Measurements from ENCODE around the gene PYGL.

The PYGL gene

GRCh38 chr14:50860478-50861086 is 83.7 kb downstream of the PYGL start:
- H3K27ac ChIP-seq (ENCODE audit: extremely low read depth, low read depth, low read length) = peak overlapping the region; percentile 69; the same call in 1 of the 2 replicates
- H3K4me3 ChIP-seq (ENCODE audit: low read depth, low read length) = peak overlapping the region; percentile 38
- TF ChIP-seq GFI1B (tag by site-specific recombination; IDR thresholded peaks at IDR 0.05) = no peak
- TF ChIP-seq ZNF660 (tag by site-specific recombination; IDR thresholded peaks at IDR 0.05) = peak; percentile 28; the same call in 1 of the 2 replicates
- TF ChIP-seq ZNF654 (tag by site-specific recombination; IDR thresholded peaks at IDR 0.05; ENCODE audit: low read depth) = peak; percentile 50
- H3K9me3 ChIP-seq (ENCODE audit: control insufficient read depth, insufficient read depth, low read depth, low read length) = no peaks in the 10 kb centered on the region
- no peaks in the 10 kb centered on the region for H3K36me3 ChIP-seq (ENCODE audit: control insufficient read depth in 2 of 2, insufficient read depth in 1 of 2, low read length in 2 of 2)
- CTCF ChIA-PET = interaction anchor here (0.5 to 3.2 kb wide), 21 partner anchors 8 to 995 kb away, joined by 3 to 62 read pairs (median 3); partner anchors contain the start of gene NIN
- POLR2A ChIA-PET = interaction anchor here (0.6 to 1.0 kb wide), 4 partner anchors 30 to 104 kb away, joined by 3 to 7 read pairs (median 3); no protein-coding TSS in a partner anchor
- peaks cover 7% of the 10 kb centered on the region; the same call in 1 of the 2 replicates for H3K4me1 ChIP-seq (ENCODE audit: control insufficient read depth, insufficient read depth, low read length)

DNA sequence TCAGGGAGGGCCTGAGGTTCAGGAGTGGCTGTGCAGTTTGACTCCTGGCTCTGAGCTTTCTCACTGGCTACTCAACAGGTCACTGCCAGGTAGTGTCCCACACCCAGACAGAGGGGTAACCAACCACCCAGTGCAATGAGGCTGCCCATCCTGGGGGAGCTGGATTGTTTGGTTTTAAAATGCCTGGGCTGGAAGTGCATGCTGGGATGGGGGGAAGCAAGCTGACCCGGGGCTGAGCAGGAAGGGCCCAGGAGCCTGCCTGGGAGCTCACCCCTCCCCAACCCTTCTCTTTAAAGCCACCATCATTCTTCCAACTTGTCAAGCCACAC is 85.0 kb downstream of the PYGL start:
- H3K27ac ChIP-seq (ENCODE audit: extremely low read depth, low read depth, low read length) = peak overlapping the region; percentile 69; the same call in 1 of the 2 replicates
- ChIA-PET POLR2A (interaction anchor here (0.7 to 1.0 kb wide), 3 partner anchors 30 to 193 kb away, joined by 3 to 4 read pairs (median 4); no protein-coding TSS in a partner anchor), CTCF (interaction anchor here (0.6 to 3.2 kb wide), 5 partner anchors 10 to 1540 kb away, joined by 3 to 62 read pairs (median 4); no protein-coding TSS in a partner anchor)
- H3K4me3 ChIP-seq (ENCODE audit: low read depth, low read length) = no peak overlapping the region
- H3K9me3 ChIP-seq (ENCODE audit: control insufficient read depth, insufficient read depth, low read depth, low read length) = no peaks in the 10 kb centered on the region
- H3K36me3 ChIP-seq (ENCODE audit: control insufficient read depth in 2 of 2, insufficient read depth in 1 of 2, low read length in 2 of 2) = no peaks in the 10 kb centered on the region
- peaks cover 7% of the 10 kb centered on the region; the same call in 1 of the 2 replicates for H3K4me1 ChIP-seq (ENCODE audit: control insufficient read depth, insufficient read depth, low read length)
- TF ChIP-seq ZNF843 (tag by site-specific recombination; IDR thresholded peaks at IDR 0.05) (no peak), ZNF596 (tag by site-specific recombination; IDR thresholded peaks at IDR 0.05) (no peak), IKZF3 (tag by site-specific recombination; IDR thresholded peaks at IDR 0.05) (no peak), ZNF548 (tag by site-specific recombination; IDR thresholded peaks at IDR 0.05) (no peak), AEBP2 (tag by site-specific recombination; IDR thresholded peaks at IDR 0.05; ENCODE audit: borderline replicate concordance) (no peak), ZNF768 (tag by site-specific recombination; IDR thresholded peaks at IDR 0.05) (no peak), ZNF514 (tag by site-specific recombination; IDR thresholded peaks at IDR 0.05) (no peak), ZNF488 (tag by site-specific recombination; IDR thresholded peaks at IDR 0.05) (no peak), ZNF626 (tag by site-specific recombination; IDR thresholded peaks at IDR 0.05) (no peak), SCRT2 (tag by site-specific recombination; IDR thresholded peaks at IDR 0.05) (peak; percentile 68), ZNF404 (tag by site-specific recombination; IDR thresholded peaks at IDR 0.05) (no peak), ZSCAN30 (tag by site-specific recombination; IDR thresholded peaks at IDR 0.05) (no peak), ZNF707 (tag by site-specific recombination; IDR thresholded peaks at IDR 0.05) (no peak), GFI1B (tag by site-specific recombination; IDR thresholded peaks at IDR 0.05) (no peak)
- TF ChIP-seq, protein P1, sequence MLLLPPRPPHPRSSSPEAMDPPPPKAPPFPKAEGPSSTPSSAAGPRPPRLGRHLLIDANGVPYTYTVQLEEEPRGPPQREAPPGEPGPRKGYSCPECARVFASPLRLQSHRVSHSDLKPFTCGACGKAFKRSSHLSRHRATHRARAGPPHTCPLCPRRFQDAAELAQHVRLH (tag by site-specific recombination; IDR thresholded peaks at IDR 0.05) = no peak
- TF ChIP-seq, protein P2, sequence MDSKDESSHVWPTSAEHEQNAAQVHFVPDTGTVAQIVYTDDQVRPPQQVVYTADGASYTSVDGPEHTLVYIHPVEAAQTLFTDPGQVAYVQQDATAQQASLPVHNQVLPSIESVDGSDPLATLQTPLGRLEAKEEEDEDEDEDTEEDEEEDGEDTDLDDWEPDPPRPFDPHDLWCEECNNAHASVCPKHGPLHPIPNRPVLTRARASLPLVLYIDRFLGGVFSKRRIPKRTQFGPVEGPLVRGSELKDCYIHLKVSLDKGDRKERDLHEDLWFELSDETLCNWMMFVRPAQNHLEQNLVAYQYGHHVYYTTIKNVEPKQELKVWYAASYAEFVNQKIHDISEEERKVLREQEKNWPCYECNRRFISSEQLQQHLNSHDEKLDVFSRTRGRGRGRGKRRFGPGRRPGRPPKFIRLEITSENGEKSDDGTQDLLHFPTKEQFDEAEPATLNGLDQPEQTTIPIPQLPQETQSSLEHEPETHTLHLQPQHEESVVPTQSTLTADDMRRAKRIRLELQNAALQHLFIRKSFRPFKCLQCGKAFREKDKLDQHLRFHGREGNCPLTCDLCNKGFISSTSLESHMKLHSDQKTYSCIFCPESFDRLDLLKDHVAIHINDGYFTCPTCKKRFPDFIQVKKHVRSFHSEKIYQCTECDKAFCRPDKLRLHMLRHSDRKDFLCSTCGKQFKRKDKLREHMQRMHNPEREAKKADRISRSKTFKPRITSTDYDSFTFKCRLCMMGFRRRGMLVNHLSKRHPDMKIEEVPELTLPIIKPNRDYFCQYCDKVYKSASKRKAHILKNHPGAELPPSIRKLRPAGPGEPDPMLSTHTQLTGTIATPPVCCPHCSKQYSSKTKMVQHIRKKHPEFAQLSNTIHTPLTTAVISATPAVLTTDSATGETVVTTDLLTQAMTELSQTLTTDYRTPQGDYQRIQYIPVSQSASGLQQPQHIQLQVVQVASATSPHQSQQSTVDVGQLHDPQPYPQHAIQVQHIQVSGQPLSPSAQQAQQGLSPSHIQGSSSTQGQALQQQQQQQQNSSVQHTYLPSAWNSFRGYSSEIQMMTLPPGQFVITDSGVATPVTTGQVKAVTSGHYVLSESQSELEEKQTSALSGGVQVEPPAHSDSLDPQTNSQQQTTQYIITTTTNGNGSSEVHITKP (tag by site-specific recombination; IDR thresholded peaks at IDR 0.05) = peak; percentile 71
- TF ChIP-seq, protein P3, sequence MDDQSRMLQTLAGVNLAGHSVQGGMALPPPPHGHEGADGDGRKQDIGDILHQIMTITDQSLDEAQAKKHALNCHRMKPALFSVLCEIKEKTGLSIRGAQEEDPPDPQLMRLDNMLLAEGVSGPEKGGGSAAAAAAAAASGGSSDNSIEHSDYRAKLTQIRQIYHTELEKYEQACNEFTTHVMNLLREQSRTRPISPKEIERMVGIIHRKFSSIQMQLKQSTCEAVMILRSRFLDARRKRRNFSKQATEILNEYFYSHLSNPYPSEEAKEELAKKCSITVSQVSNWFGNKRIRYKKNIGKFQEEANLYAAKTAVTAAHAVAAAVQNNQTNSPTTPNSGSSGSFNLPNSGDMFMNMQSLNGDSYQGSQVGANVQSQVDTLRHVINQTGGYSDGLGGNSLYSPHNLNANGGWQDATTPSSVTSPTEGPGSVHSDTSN (CRISPR knock-in tag; IDR thresholded peaks at IDR 0.05) = no peak
- TF ChIP-seq, protein P4, sequence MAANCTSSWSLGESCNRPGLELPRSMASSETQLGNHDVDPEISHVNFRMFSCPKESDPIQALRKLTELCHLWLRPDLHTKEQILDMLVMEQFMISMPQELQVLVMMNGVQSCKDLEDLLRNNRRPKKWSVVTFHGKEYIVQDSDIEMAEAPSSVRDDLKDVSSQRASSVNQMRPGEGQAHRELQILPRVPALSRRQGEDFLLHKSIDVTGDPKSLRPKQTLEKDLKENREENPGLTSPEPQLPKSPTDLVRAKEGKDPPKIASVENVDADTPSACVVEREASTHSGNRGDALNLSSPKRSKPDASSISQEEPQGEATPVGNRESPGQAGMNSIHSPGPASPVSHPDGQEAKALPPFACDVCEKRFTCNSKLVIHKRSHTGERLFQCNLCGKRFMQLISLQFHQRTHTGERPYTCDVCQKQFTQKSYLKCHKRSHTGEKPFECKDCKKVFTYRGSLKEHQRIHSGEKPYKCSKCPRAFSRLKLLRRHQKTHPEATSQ (tag by site-specific recombination; IDR thresholded peaks at IDR 0.05) = no peak
- TF ChIP-seq, protein P5, sequence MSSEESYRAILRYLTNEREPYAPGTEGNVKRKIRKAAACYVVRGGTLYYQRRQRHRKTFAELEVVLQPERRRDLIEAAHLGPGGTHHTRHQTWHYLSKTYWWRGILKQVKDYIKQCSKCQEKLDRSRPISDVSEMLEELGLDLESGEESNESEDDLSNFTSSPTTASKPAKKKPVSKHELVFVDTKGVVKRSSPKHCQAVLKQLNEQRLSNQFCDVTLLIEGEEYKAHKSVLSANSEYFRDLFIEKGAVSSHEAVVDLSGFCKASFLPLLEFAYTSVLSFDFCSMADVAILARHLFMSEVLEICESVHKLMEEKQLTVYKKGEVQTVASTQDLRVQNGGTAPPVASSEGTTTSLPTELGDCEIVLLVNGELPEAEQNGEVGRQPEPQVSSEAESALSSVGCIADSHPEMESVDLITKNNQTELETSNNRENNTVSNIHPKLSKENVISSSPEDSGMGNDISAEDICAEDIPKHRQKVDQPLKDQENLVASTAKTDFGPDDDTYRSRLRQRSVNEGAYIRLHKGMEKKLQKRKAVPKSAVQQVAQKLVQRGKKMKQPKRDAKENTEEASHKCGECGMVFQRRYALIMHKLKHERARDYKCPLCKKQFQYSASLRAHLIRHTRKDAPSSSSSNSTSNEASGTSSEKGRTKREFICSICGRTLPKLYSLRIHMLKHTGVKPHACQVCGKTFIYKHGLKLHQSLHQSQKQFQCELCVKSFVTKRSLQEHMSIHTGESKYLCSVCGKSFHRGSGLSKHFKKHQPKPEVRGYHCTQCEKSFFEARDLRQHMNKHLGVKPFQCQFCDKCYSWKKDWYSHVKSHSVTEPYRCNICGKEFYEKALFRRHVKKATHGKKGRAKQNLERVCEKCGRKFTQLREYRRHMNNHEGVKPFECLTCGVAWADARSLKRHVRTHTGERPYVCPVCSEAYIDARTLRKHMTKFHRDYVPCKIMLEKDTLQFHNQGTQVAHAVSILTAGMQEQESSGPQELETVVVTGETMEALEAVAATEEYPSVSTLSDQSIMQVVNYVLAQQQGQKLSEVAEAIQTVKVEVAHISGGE (tag by site-specific recombination; conservative IDR thresholded peaks at IDR 0.05; ENCODE audit: low read depth) = no peak
